ENCODE results near the gene RTTN.

The RTTN gene

DNA sequence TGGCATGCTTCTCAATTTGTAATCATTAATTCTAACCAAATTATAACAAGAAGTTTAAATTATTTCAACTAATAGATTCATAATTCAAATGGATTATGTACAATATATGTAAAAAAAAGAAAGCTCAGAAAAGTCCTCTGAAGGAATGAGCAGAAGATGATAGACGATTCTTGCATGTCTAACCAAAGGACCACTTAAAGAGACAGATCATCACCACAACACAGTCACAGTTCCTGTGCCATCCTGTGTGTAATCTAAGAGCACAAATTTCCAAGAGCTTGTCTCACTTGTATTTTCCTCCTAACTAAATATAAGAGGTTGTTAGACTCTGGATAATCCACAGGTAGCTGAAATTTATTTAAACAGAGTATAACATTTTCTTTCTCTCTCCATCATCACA is 135.5 kb downstream of the RTTN start:
- H3K4me3 ChIP-seq (ENCODE audit: low read depth, low read length) = no peak overlapping the region
- in situ Hi-C loops (cut with HindIII; ENCODE audit: low sequenced_read_pairs) = no loop called here
- no peak for DNase-seq (ENCODE audit: low read depth, low spot score)
- TF ChIP-seq, protein P1, sequence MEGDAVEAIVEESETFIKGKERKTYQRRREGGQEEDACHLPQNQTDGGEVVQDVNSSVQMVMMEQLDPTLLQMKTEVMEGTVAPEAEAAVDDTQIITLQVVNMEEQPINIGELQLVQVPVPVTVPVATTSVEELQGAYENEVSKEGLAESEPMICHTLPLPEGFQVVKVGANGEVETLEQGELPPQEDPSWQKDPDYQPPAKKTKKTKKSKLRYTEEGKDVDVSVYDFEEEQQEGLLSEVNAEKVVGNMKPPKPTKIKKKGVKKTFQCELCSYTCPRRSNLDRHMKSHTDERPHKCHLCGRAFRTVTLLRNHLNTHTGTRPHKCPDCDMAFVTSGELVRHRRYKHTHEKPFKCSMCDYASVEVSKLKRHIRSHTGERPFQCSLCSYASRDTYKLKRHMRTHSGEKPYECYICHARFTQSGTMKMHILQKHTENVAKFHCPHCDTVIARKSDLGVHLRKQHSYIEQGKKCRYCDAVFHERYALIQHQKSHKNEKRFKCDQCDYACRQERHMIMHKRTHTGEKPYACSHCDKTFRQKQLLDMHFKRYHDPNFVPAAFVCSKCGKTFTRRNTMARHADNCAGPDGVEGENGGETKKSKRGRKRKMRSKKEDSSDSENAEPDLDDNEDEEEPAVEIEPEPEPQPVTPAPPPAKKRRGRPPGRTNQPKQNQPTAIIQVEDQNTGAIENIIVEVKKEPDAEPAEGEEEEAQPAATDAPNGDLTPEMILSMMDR (IDR thresholded peaks at IDR 0.05; ENCODE audit: low read depth, low read length) = no peak

DNA sequence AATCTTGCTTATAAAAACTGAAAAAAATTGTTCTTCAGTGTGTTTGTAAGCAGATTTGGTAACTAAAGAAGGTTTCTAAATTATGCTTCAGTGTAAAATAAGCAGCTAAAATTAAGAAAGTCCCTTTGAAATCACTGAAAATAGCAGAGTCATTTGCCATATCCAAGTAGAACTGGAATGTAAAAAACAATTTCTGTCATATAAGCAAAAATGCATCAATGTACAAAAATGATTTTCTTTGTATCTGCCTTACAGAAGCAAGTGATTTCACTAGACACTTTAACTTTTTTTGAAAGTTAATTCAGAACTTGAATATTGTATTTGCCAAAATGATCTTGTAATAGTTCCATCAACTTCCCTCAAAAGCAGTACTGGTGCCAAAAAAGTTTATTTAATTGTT is 136.1 kb downstream of the RTTN start:
- in situ Hi-C loops (cut with HindIII; ENCODE audit: low sequenced_read_pairs) = no loop called here
- DNase-seq (ENCODE audit: low read depth, low spot score) = no peak
- TF ChIP-seq, protein P1 (IDR thresholded peaks at IDR 0.05; ENCODE audit: low read depth, low read length) = no peak
- no peak overlapping the region for H3K4me3 ChIP-seq (ENCODE audit: low read depth, low read length)

DNA sequence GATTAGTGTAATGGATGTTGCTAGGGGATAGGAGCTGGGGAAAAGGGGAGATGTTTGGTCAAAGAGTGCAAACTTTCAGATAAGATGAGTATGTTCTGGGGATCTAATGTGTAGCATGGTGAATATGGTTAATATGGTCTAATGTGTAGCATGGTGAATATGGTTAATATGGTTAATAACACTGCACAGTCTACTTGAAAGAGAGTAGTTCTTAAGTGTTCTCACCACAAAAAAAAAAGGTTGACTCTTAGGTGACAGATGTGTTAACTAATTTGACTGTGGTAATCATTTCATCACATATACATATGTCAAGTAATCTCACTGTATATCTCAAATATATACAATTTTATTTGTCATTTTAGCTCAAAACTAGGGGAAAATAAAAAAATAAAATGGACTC is 136.5 kb downstream of the RTTN start:
- no peak for DNase-seq (ENCODE audit: low read depth, low spot score)
- no peak overlapping the region for H3K4me3 ChIP-seq (ENCODE audit: low read depth, low read length)
- in situ Hi-C loops (cut with HindIII; ENCODE audit: low sequenced_read_pairs) = no loop called here
- TF ChIP-seq, protein P1 (IDR thresholded peaks at IDR 0.05; ENCODE audit: low read depth, low read length) = no peak

DNA sequence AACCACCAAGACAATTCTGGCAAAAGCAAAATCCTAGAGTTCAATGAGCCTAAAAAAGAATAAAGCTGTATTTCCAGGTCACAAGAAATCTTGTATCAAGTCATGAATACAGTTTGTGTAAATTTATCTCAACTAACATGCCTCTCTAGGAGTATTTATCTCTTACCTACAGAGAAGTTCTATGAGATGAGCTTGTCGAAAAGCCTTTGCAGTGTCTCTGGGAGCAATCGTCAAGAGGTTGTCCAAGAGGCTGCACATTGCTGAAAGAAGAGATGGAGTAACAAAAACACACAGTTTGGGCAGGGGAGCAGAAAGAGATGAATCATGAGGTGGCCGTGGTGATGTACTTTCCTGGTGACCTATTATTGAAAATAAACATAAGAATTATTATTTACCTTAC is 145.8 kb downstream of the RTTN start:
- in situ Hi-C loops (cut with HindIII; ENCODE audit: low sequenced_read_pairs) = no loop called here
- no peak overlapping the region for H3K4me3 ChIP-seq (ENCODE audit: low read depth, low read length)
- TF ChIP-seq, protein P1 (IDR thresholded peaks at IDR 0.05; ENCODE audit: low read depth, low read length) = no peak
- no peak for DNase-seq (ENCODE audit: low read depth, low spot score)

DNA sequence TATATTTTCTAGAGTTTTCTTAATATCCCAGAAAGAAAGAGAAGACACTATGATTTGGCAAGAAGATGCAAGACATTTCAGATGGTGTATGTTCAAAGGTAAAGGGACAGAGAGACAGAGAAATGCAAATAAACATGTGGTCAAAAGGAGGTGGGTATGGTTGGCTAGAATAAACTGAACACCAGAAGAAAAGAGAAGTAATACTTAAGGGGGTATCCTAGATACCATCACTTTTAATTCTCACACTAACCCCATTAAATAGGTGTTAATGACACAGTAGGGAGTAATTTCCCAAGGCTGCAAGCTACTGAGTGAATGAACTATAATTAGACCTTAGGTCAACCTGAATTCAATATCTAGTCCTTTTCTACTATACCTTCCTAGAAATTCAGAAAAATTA is 146.6 kb downstream of the RTTN start:
- TF ChIP-seq, protein P1 (IDR thresholded peaks at IDR 0.05; ENCODE audit: low read depth, low read length) = no peak
- no peak for DNase-seq (ENCODE audit: low read depth, low spot score)
- in situ Hi-C loops (cut with HindIII; ENCODE audit: low sequenced_read_pairs) = no loop called here

DNA sequence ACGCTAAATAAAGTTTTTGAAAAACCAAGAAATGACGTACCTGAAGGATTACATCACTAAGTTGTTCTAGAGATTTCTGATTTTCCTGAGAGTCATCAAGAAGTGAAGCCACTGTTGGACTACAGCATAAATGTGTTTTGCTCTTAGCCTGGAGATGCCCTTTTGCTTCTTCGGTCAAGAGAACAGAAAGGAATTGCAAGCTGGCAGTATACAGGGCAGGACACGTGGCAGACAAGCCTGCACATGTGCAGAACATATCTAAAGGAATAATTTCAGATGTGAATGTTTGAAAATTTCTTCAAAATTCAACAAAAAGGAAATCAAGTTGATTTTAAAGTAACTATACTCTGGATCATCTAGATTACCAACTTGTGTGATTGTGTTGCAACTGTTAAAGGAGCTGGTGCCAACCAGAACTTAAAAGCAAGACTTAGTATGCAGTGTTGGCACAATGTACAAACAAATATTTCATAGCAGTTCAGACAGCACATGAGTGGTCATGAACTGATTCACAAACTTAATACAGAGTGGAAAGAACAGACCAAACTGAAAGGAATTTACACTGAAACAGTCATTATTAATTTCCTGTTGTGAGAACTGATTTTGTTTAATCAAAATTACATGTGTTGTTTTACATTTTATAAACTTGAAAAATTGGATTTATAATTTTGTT is 157.4 kb downstream of the RTTN start:
- in situ Hi-C loops (cut with HindIII; ENCODE audit: low sequenced_read_pairs) = no loop called here
- DNase-seq (ENCODE audit: low read depth, low spot score) = peak; percentile 47
- no peak overlapping the region for H3K4me3 ChIP-seq (ENCODE audit: low read depth, low read length)
- TF ChIP-seq, protein P1 (IDR thresholded peaks at IDR 0.05; ENCODE audit: low read depth, low read length) = no peak

More for the DNA sequence above, 146.6 kb downstream of the RTTN start:
- no peak overlapping the region for H3K4me3 ChIP-seq (ENCODE audit: low read depth, low read length)

Measured in astrocyte of the spinal cord (primary cell).